IMR-90 (cell line): ENCODE measurements around the gene ALKBH6. TPM values are rescaled to one million over a fixed set of nuclear protein-coding genes. Genes with fewer than 3 reads are reported as not detected.

Experiments used
- ATAC-seq: fragments of 200-7000 bp; cut with Tn5 transposase; 2 replicates; pipeline ENCODE4 v1.9.1; 2020; ENCODE audit warnings: low read depth, mild to moderate bottlenecking, moderate library complexity
- BruUV-seq: library from RNA; stranded (reverse); fragments of 400-500 nt; replicated peaks from 2 replicates; lab custom pipeline; 2021; lab: Mats Ljungman, UMichigan
- CTCF ChIA-PET: fragments of 300-600 bp; formaldehyde crosslinking; extraction: SDS; loops from one replicate; lab custom pipeline; 2021; ENCODE audit warnings: antibody characterized with exemption; lab: Yijun Ruan, JAX
- POLR2A ChIA-PET: fragments of 300-600 bp; sonication (Branson Sonifier 250); formaldehyde crosslinking; loops from one replicate; lab custom pipeline; 2022; ENCODE audit warnings: antibody characterized with exemption; ENCODE audit not compliant: unreplicated experiment; lab: Charles Lee
- DNase-seq: peaks from one replicate; pipeline ENCODE4 v3.0.0; 2013
- H2AFZ ChIP-seq: replicated peaks from 2 replicates; pipeline ENCODE3; 2013; ENCODE audit warnings: low read length, mild to moderate bottlenecking; ENCODE audit not compliant: poor library complexity
- H2AK5ac ChIP-seq: 2 replicates; pipeline ENCODE4 v1.6.1; 2013; ENCODE audit warnings: low read depth, low read length, inconsistent platforms
- H2AK9ac ChIP-seq: replicated peaks from 2 replicates; pipeline ENCODE3; 2013; ENCODE audit warnings: mild to moderate bottlenecking, low read depth, low read length, moderate library complexity; ENCODE audit not compliant: poor library complexity
- H2BK120ac ChIP-seq: 2 replicates; pipeline ENCODE4 v1.6.1; 2013; ENCODE audit warnings: low read depth, low read length, inconsistent platforms
- H2BK15ac ChIP-seq: 3 replicates; pipeline ENCODE4 v1.6.1; 2013; ENCODE audit warnings: low read depth, low read length, inconsistent platforms
- H2BK20ac ChIP-seq: 2 replicates; pipeline ENCODE4 v1.6.1; 2013; ENCODE audit warnings: low read depth, mild to moderate bottlenecking, inconsistent platforms, low read length, moderate library complexity
- H2BK5ac ChIP-seq: 2 replicates; pipeline ENCODE4 v1.6.1; 2013; ENCODE audit warnings: mild to moderate bottlenecking, low read depth, low read length, inconsistent platforms; ENCODE audit not compliant: poor library complexity, severe bottlenecking
- H3K14ac ChIP-seq: replicated peaks from 2 replicates; pipeline ENCODE4 v1.6.1; 2013; ENCODE audit warnings: low read depth, low read length, inconsistent platforms
- H3K18ac ChIP-seq: 2 replicates; pipeline ENCODE4 v1.6.1; 2013; ENCODE audit warnings: low read depth, low read length, control low read depth
- H3K23ac ChIP-seq: 2 replicates; pipeline ENCODE4 v1.6.1; 2013; ENCODE audit warnings: low read depth, low read length, inconsistent platforms
- H3K27ac ChIP-seq: 2 replicates; pipeline ENCODE4 v1.5.1; 2013; ENCODE audit warnings: mild to moderate bottlenecking, control low read depth, low read length; ENCODE audit not compliant: insufficient read depth
- H3K27me3 ChIP-seq: 2 replicates; pipeline ENCODE4 v1.6.1; 2013; ENCODE audit warnings: low read length; ENCODE audit not compliant: control insufficient read depth, insufficient read depth
- H3K36me3 ChIP-seq: 2 replicates; pipeline ENCODE4 v1.6.1; 2013; ENCODE audit warnings: low read length, mixed read lengths; ENCODE audit not compliant: control insufficient read depth, insufficient read depth
- H3K4ac ChIP-seq: 2 replicates; pipeline ENCODE4 v1.6.1; 2013; ENCODE audit warnings: low read depth, low read length, inconsistent platforms
- H3K4me1 ChIP-seq: 2 replicates; pipeline ENCODE4 v1.6.1; 2013; ENCODE audit warnings: low read length, mixed read lengths; ENCODE audit not compliant: control insufficient read depth, insufficient read depth
- H3K4me2 ChIP-seq: 2 replicates; pipeline ENCODE4 v1.6.1; 2013; ENCODE audit warnings: low read depth, mild to moderate bottlenecking, control low read depth, low read length, moderate library complexity
- H3K4me3 ChIP-seq: 2 replicates; pipeline ENCODE4 v1.5.1; 2013; ENCODE audit warnings: low read depth, mild to moderate bottlenecking, control low read depth, low read length, moderate library complexity; ENCODE audit not compliant: insufficient read depth
- H3K56ac ChIP-seq: 2 replicates; pipeline ENCODE4 v1.6.1; 2013; ENCODE audit warnings: low read length, inconsistent platforms; ENCODE audit not compliant: insufficient read depth; ENCODE audit errors: extremely low read depth
- H3K79me1 ChIP-seq, 2 experiments: 2 replicates each; pipeline ENCODE4 v1.6.1; 2013; ENCODE audit warnings: low read length in 2 of 2, inconsistent platforms in 1 of 2, low read depth in 1 of 2
- H3K9ac ChIP-seq: 2 replicates; pipeline ENCODE4 v1.6.1; 2013; ENCODE audit warnings: low read depth, low read length, control low read depth
- H3K9me1 ChIP-seq: 2 replicates; pipeline ENCODE4 v1.6.1; 2013; ENCODE audit warnings: low read length, inconsistent platforms; ENCODE audit not compliant: insufficient read depth
- H3K9me3 ChIP-seq: 2 replicates; pipeline ENCODE4 v1.6.1; 2013; ENCODE audit warnings: low read length; ENCODE audit not compliant: control insufficient read depth, insufficient read depth
- H4K20me1 ChIP-seq: 2 replicates; pipeline ENCODE4 v1.6.1; 2013; ENCODE audit warnings: low read length, inconsistent platforms; ENCODE audit not compliant: insufficient read depth
- H4K5ac ChIP-seq: 2 replicates; pipeline ENCODE4 v1.6.1; 2013; ENCODE audit warnings: mild to moderate bottlenecking, low read depth, low read length, control low read depth
- H4K8ac ChIP-seq, 2 experiments: 2 replicates each; pipeline ENCODE4 v1.6.1; 2013; ENCODE audit warnings: low read depth in 2 of 2, low read length in 2 of 2, control low read depth in 1 of 2, inconsistent platforms in 1 of 2
- H4K91ac ChIP-seq: 2 replicates; pipeline ENCODE4 v1.6.1; 2013; ENCODE audit warnings: low read depth, low read length, inconsistent platforms; ENCODE audit not compliant: insufficient read depth
- CEBPB ChIP-seq: IDR thresholded peaks from 2 replicates; pipeline ENCODE4 v1.6.1; 2012; ENCODE audit warnings: low read depth, low read length, improper control_type of control experiment
- CHD1 ChIP-seq: IDR thresholded peaks from 2 replicates; pipeline ENCODE4 v1.6.1; 2012; ENCODE audit warnings: low read depth, low read length, improper control_type of control experiment
- CTCF ChIP-seq: conservative IDR thresholded peaks from 2 replicates; pipeline ENCODE4 v1.5.1; 2012; ENCODE audit warnings: mild to moderate bottlenecking, low read depth, low read length, improper control_type of control experiment
- MAFK ChIP-seq: IDR thresholded peaks from 2 replicates; pipeline ENCODE4 v1.6.1; 2012; ENCODE audit warnings: low read depth, low read length, improper control_type of control experiment
- MAZ ChIP-seq: IDR thresholded peaks from 2 replicates; pipeline ENCODE4 v1.6.1; 2012; ENCODE audit warnings: low read depth, mild to moderate bottlenecking, low read length, improper control_type of control experiment, moderate library complexity, borderline replicate concordance
- MXI1 ChIP-seq: IDR thresholded peaks from 2 replicates; pipeline ENCODE4 v1.6.1; 2012; ENCODE audit warnings: low read depth, mild to moderate bottlenecking, low read length, moderate library complexity, borderline replicate concordance
- NFE2L2 ChIP-seq: fragments of 150-350 bp; IDR thresholded peaks from 2 replicates; pipeline ENCODE4 v1.6.1; 2016; ENCODE audit warnings: low read depth, mild to moderate bottlenecking, low read length
- POLR2A ChIP-seq: IDR thresholded peaks from 2 replicates; pipeline ENCODE4 v1.6.1; 2012; ENCODE audit warnings: mild to moderate bottlenecking, low read depth, low read length
- RAD21 ChIP-seq: IDR thresholded peaks from 2 replicates; pipeline ENCODE4 v1.6.1; 2012; ENCODE audit warnings: low read length, improper control_type of control experiment
- RCOR1 ChIP-seq: IDR thresholded peaks from 2 replicates; pipeline ENCODE4 v1.6.1; 2012; ENCODE audit warnings: mild to moderate bottlenecking, low read length, improper control_type of control experiment; ENCODE audit not compliant: insufficient replicate concordance
- SMC3 ChIP-seq: fragments of 150-350 bp; IDR thresholded peaks from 2 replicates; pipeline ENCODE4 v1.6.1; 2016; ENCODE audit warnings: low read depth, mild to moderate bottlenecking, antibody characterized with exemption, low read length, moderate library complexity
- USF2 ChIP-seq: fragments of 150-350 bp; IDR thresholded peaks from 2 replicates; pipeline ENCODE4 v1.6.1; 2017; ENCODE audit warnings: mild to moderate bottlenecking, antibody characterized with exemption, low read length, low read depth
- WGBS, 2 experiments: methylation state at CpG; one replicate each; pipeline versions ENCODE4 v1.1.5 to v1.1.7; 2013; ENCODE audit warnings: missing lambda C conversion rate in 2 of 2; ENCODE audit not compliant: insufficient read length in 1 of 2; ENCODE audit errors: extremely low coverage in 2 of 2; 5-methylcytosine and 5-hydroxymethylcytosine counted together
- dilution Hi-C: fragments of 300-500 bp; cut with HindIII; formaldehyde crosslinking; loops from one replicate; pipeline ENCODE4 v1.14.3; 2018; ENCODE audit warnings: low sequenced_read_pairs; ENCODE audit not compliant: unreplicated experiment
- in situ Hi-C: fragments of 300-500 bp; cut with MboI; formaldehyde crosslinking; loops from 3 replicates; pipeline ENCODE4 v1.14.3; 2019; ENCODE audit warnings: low sequenced_read_pairs, inconsistent platforms, mixed read lengths
- intact Hi-C: fragments of 100-400 bp; cut with micrococcal nuclease; formaldehyde crosslinking; loops from 2 replicates; pipeline ENCODE4 v1.10.0; 2022
- polyA plus RNA-seq, 3 experiments: library from polyadenylated mRNA; depleted of rRNA; stranded (reverse); fragments of >200 nt; gene quantifications; 2 replicates each; pipeline ENCODE4 v1.2.3, GENCODE V29; 2012; ENCODE audit warnings: low replicate concordance in 1 of 3
- total RNA-seq: library from RNA; depleted of rRNA; stranded (reverse); fragments of >200 nt; gene quantifications from 2 replicates; pipeline ENCODE4 v1.2.3, GENCODE V29; 2012
- TF ChIP-seq, protein P1 (sequence below): fragments of 150-350 bp; IDR thresholded peaks from 2 replicates; pipeline ENCODE4 v1.6.1; 2016; ENCODE audit warnings: low read depth, mild to moderate bottlenecking, low read length, moderate library complexity, borderline replicate concordance

Gene ALKBH6
- total and polyA plus RNA-seq, 2 of the 4 experiments (the other 2 are of a cell fraction): 12.9 to 38.7 TPM

DNA sequence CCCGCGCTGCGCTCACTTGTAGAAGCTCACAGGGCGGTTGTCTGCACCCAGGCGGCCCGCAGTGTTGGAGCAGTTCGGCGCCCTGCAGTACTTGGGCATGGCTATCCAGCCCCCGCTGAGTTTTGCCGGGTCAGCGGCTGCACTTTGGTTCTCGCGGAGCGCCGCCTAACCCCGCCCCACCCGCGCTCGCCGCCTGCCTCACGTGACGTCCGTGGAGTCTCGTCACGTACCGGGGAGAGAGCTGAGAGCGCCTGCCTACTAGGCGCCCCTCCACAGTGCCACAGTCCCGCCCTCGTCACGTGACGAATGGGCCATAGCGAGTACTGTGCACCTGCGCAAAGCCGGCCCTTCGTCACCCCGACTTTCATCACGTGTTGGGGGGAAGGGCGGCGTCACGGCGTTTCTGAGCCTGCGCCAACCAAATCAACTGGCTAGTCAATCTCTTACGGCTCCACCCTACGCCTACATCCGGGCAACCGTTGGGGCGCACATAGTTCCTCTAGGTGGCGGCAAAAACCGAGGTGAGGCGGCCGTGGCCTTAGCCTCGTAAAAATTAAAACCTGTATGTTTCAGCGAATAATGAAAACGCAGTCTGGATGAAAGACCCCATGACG lies 40.2 kb upstream of the ALKBH6 start, which contains the start of gene THAP8 (continued):
- peak; percentile 51; the same call in 1 of the 2 replicates for TF ChIP-seq CEBPB
- peak; percentile 49; the same call in 1 of the 2 replicates for TF ChIP-seq MAFK

DNA sequence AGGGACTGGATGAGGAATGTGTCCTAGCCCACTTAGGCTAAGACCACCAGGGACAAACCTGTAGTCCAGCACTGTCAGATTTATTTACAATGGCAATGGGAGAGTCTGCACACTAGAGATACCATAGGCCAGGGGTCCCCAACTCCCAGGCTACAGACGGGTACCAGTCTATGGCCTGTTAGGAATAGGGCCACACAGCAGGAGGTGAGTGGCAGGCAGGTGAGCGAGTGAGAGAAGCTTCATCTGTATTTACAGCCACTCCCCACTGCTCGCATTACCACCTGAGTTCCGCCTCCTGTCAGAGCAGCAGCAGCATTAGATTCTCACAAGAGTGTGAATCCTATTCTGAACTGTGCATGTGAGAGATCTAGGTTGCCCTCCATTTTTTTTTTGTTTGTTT lies 37.6 kb upstream of the ALKBH6 start:
- ChIA-PET CTCF (no interaction called here), POLR2A (no interaction called here)
- Histone ChIP-seq H3K4me2 (no peak overlapping the region), H2AK9ac (no peak overlapping the region), H3K18ac (no peak overlapping the region), H3K9ac (no peak overlapping the region), H4K5ac (no peak overlapping the region), H4K20me1 (peaks cover 3% of the 10 kb centered on the region), H3K14ac (no peak overlapping the region), H2AK5ac (no peak overlapping the region), H3K56ac (no peak overlapping the region), H3K4ac (no peak overlapping the region), H3K4me1 (no peaks in the 10 kb centered on the region; the same call in 1 of the 2 replicates), H2AFZ (no peak overlapping the region), H4K91ac (no peak overlapping the region), H3K36me3 (no peaks in the 10 kb centered on the region), H3K79me1 (peaks cover 34% of the 10 kb centered on the region in 2 experiments), H2BK5ac (no peak overlapping the region), H2BK20ac (no peak overlapping the region; the same call in 1 of the 2 replicates), H3K27me3 (no peaks in the 10 kb centered on the region), H3K27ac (no peak overlapping the region), H2BK120ac (no peak overlapping the region), H2BK15ac (no peak overlapping the region), H3K9me3 (no peaks in the 10 kb centered on the region), H4K8ac (no peak overlapping the region), H3K4me3 (no peak overlapping the region), H3K23ac (no peak overlapping the region), H3K9me1 (peaks cover 4% of the 10 kb centered on the region; the same call in 1 of the 2 replicates)
- no peak for ATAC-seq
- DNase-seq: no peak
- in situ Hi-C loops (no loop called here), dilution Hi-C loops (no loop called here), intact Hi-C loops (loop anchor here (5.0 kb wide), 1 partner anchor 114 kb away; the partner anchor contains the start of gene LRFN3)
- 67% methylated on average over 1 of the region's 4 CpGs; no CpG with 5 or more reads in 1 of the 2 experiments for WGBS, 2 experiments
- BruUV-seq: no TSS peak
- no peak for TF ChIP-seq MXI1
- TF ChIP-seq POLR2A: no peak
- TF ChIP-seq MAZ: no peak
- no peak for TF ChIP-seq SMC3
- TF ChIP-seq RCOR1: no peak
- TF ChIP-seq NFE2L2: no peak
- TF ChIP-seq RAD21: no peak
- no peak for TF ChIP-seq CTCF
- no peak for TF ChIP-seq CEBPB
- TF ChIP-seq USF2: no peak
- no peak for TF ChIP-seq CHD1
- TF ChIP-seq, protein P1, sequence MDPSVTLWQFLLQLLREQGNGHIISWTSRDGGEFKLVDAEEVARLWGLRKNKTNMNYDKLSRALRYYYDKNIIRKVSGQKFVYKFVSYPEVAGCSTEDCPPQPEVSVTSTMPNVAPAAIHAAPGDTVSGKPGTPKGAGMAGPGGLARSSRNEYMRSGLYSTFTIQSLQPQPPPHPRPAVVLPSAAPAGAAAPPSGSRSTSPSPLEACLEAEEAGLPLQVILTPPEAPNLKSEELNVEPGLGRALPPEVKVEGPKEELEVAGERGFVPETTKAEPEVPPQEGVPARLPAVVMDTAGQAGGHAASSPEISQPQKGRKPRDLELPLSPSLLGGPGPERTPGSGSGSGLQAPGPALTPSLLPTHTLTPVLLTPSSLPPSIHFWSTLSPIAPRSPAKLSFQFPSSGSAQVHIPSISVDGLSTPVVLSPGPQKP: no peak
